ENCODE measurements around the gene PKNOX2. TPM values are rescaled to one million over a fixed set of nuclear protein-coding genes. Genes with fewer than 3 reads are reported as not detected.

The PKNOX2 gene
- total and polyA plus RNA-seq, 2 of the 8 experiments (the other 6 are each of a cell fraction or from before 2014, with no cell fraction given), result 2.0 TPM

DNA sequence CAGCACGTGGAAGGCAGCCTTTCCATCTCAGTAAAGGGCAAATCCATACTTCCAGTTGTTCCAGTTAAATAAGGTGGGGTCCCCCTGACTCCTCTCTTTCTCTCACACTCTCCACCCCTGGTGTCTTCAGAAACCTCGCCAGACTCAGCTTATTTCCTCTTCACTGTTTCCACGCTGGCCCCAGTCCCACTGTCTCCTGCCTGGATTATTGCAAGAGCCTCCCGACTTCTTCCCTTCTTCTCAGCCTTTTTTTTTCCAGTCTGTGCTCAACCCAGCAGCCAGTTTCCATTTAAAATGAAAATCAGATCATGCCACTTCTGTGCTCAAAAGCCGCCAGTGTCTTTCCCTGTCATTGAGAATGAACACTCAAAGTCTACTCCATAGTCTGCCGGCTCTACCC is 131.4 kb downstream of the PKNOX2 start (continued):
- TF ChIP-seq GABPA (IDR thresholded peaks at IDR 0.05; ENCODE audit: borderline replicate concordance, insufficient read depth, low read length) (no peak), CREB1 (IDR thresholded peaks at IDR 0.05) (no peak)

Data from H1 (cell line).